Neuronal stem cell (in vitro differentiated cells): ENCODE results near the gene VSTM4.

ENCODE experiments used
- DNase-seq: peaks from one replicate; pipeline ENCODE4 v3.0.0-alpha.2; 2013; ENCODE audit warnings: low spot score
- H2AFZ ChIP-seq: one replicate; pipeline ENCODE4 v1.6.1; 2013; ENCODE audit warnings: mild to moderate bottlenecking, low read length, inconsistent platforms
- H2AK5ac ChIP-seq: 2 replicates; pipeline ENCODE4 v1.6.1; 2013; ENCODE audit warnings: low read depth, mild to moderate bottlenecking, inconsistent platforms, low read length, moderate library complexity, mixed read lengths
- H2BK120ac ChIP-seq: 2 replicates; pipeline ENCODE4 v1.6.1; 2013; ENCODE audit warnings: low read depth, mild to moderate bottlenecking, inconsistent platforms, low read length, moderate library complexity, mixed read lengths
- H2BK12ac ChIP-seq: one replicate; pipeline ENCODE4 v1.6.1; 2013; ENCODE audit warnings: low read length, inconsistent platforms
- H2BK15ac ChIP-seq: 2 replicates; pipeline ENCODE4 v1.6.1; 2013; ENCODE audit warnings: mild to moderate bottlenecking, low read length, inconsistent platforms, mixed read lengths
- H2BK5ac ChIP-seq: one replicate; pipeline ENCODE4 v1.6.1; 2013; ENCODE audit warnings: inconsistent platforms, mild to moderate bottlenecking, low read length, moderate library complexity
- H3K14ac ChIP-seq: one replicate; pipeline ENCODE4 v1.6.1; 2013; ENCODE audit warnings: low read length, inconsistent platforms
- H3K18ac ChIP-seq: 2 replicates; pipeline ENCODE4 v1.6.1; 2013; ENCODE audit warnings: low read length, inconsistent platforms
- H3K23ac ChIP-seq: 2 replicates; pipeline ENCODE4 v1.6.1; 2013; ENCODE audit warnings: low read depth, mild to moderate bottlenecking, mixed read lengths, low read length, inconsistent platforms; ENCODE audit not compliant: poor library complexity
- H3K27ac ChIP-seq: replicated peaks from 3 replicates; pipeline ENCODE4 v1.5.1; 2013; ENCODE audit warnings: low read length, inconsistent platforms
- H3K27me3 ChIP-seq, 3 experiments: 2 replicates each; pipeline ENCODE4 v1.6.1; 2013; ENCODE audit warnings: low read length in 3 of 3, mild to moderate bottlenecking in 2 of 3, inconsistent platforms in 1 of 3, low read depth in 1 of 3, mixed read lengths in 1 of 3, moderate library complexity in 1 of 3; ENCODE audit not compliant: control insufficient read depth in 3 of 3, insufficient read depth in 3 of 3
- H3K36me3 ChIP-seq, 2 donors: replicated peaks in 1 of 2; 2 replicates each; pipeline ENCODE4 v1.6.1; 2013; ENCODE audit warnings: low read length in 2 of 2; ENCODE audit not compliant: control insufficient read depth in 2 of 2, insufficient read depth in 2 of 2
- H3K4ac ChIP-seq: 2 replicates; pipeline ENCODE4 v1.6.1; 2013; ENCODE audit warnings: inconsistent platforms, mild to moderate bottlenecking, low read length, moderate library complexity
- H3K4me1 ChIP-seq, 2 donors: 1 replicate in 1 of 2; 2 replicates in 1 of 2; pipeline ENCODE4 v1.6.1; 2013; ENCODE audit warnings: low read length in 2 of 2, low read depth in 1 of 2; ENCODE audit not compliant: control insufficient read depth in 2 of 2, insufficient read depth in 1 of 2
- H3K4me2 ChIP-seq: one replicate; pipeline ENCODE4 v1.6.1; 2013; ENCODE audit warnings: mild to moderate bottlenecking, low read length, inconsistent platforms; ENCODE audit not compliant: insufficient read depth, poor library complexity, severe bottlenecking
- H3K4me3 ChIP-seq, 2 donors: 2 replicates each; pipeline ENCODE4 v1.5.1; 2013; ENCODE audit warnings: low read length in 2 of 2, mild to moderate bottlenecking in 2 of 2, inconsistent platforms in 1 of 2, moderate library complexity in 1 of 2
- H3K79me1 ChIP-seq: one replicate; pipeline ENCODE4 v1.6.1; 2013; ENCODE audit warnings: low read depth, mild to moderate bottlenecking, inconsistent platforms, low read length, moderate library complexity
- H3K9ac ChIP-seq: one replicate; pipeline ENCODE4 v1.6.1; 2013; ENCODE audit warnings: mild to moderate bottlenecking, low read depth, low read length, inconsistent platforms; ENCODE audit not compliant: poor library complexity
- H3K9me3 ChIP-seq, 2 donors: replicated peaks in 1 of 2; 2 replicates each; pipeline versions ENCODE3 to v1.6.1; 2013; ENCODE audit warnings: low read length in 2 of 2, mild to moderate bottlenecking in 2 of 2, inconsistent platforms in 1 of 2, low read depth in 1 of 2, mixed read lengths in 1 of 2, moderate library complexity in 1 of 2; ENCODE audit not compliant: control insufficient read depth in 2 of 2, insufficient read depth in 1 of 2
- H4K8ac ChIP-seq: one replicate; pipeline ENCODE4 v1.6.1; 2013; ENCODE audit warnings: low read depth, mild to moderate bottlenecking, inconsistent platforms, low read length, moderate library complexity
- H4K91ac ChIP-seq: one replicate; pipeline ENCODE4 v1.6.1; 2013; ENCODE audit warnings: low read length, low read depth, mild to moderate bottlenecking, inconsistent platforms; ENCODE audit not compliant: poor library complexity
- WGBS, 2 donors: extraction: QIAGEN DNeasy Blood & Tissue Kit; methylation state at CpG; one replicate each; pipeline ENCODE4 v1.1.7; 2013; ENCODE audit warnings: missing lambda C conversion rate in 2 of 2, mixed read lengths in 1 of 2; ENCODE audit not compliant: insufficient read length in 2 of 2, insufficient replicate concordance in 1 of 2; ENCODE audit errors: extremely low coverage in 2 of 2; 5-methylcytosine and 5-hydroxymethylcytosine counted together

Gene VSTM4

DNA sequence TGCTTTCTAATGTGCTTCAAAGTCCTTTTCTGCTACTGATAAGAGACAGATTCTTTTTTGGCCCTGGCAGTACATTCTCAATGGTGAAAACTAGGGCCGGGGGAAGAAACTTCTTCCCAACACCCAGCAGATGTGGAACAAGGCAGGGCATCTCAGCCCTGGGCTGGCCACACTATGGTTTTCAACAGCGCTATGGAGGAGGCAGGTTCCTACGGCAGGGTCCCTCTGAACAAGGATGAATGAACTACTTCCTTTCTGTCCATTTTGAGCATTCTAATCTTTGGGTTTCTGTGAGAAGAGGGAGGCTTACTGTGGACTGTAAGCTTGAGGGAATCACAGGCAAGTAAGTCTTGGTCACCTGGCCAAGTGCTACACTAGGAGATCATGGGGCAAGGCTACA, 78.7 kb downstream of the VSTM4 start:
- Histone ChIP-seq H2BK5ac (no peak overlapping the region), H3K4me1 (no peaks in the 10 kb centered on the region), H3K36me3 (no peaks in the 10 kb centered on the region), H3K4ac (no peak overlapping the region), H3K79me1 (no peaks in the 10 kb centered on the region), H2BK120ac (no peak overlapping the region), H2BK15ac (no peak overlapping the region), H4K91ac (no peak overlapping the region), H3K14ac (no peak overlapping the region), H2BK12ac (no peak overlapping the region), H3K9ac (no peak overlapping the region), H3K23ac (no peak overlapping the region), H3K27me3 (no peaks in the 10 kb centered on the region), H3K4me2 (no peak overlapping the region), H2AK5ac (no peak overlapping the region), H2AFZ (no peak overlapping the region), H3K18ac (no peak overlapping the region), H3K9me3 (no peaks in the 10 kb centered on the region), H4K8ac (no peak overlapping the region), H3K4me3 (no peak overlapping the region), H3K27ac (no peak overlapping the region)
- WGBS, 2 donors, result no CpG with 5 or more reads among the region's 3 CpGs
- DNase-seq, result no peak

DNA sequence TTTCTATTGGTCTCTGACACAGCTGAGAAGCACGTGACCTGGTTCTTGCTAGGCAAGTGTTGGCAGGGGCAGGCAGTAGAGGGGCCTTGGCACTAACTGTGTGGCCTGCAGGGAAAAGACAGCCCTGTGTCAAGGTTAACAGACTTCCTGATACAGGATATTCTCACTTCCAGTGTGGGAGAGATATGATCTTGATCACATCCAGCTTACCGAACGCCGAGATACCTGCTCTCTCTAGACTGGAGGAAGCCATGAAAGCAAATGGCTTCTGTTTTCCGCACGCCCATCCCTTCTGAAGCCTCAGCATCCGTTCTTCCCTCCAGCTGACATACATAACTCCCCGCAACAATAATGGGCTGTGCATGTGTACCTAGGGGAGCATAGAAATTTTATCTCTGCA, 79.4 kb downstream of the VSTM4 start:
- Histone ChIP-seq H2BK5ac (no peak overlapping the region), H2AFZ (no peak overlapping the region), H3K14ac (no peak overlapping the region), H4K91ac (no peak overlapping the region), H3K9me3 (no peaks in the 10 kb centered on the region), H3K4me1 (no peaks in the 10 kb centered on the region), H3K4me2 (no peak overlapping the region), H4K8ac (no peak overlapping the region), H3K27me3 (no peaks in the 10 kb centered on the region), H3K18ac (no peak overlapping the region), H3K23ac (no peak overlapping the region), H3K79me1 (no peaks in the 10 kb centered on the region), H2BK12ac (no peak overlapping the region), H3K27ac (no peak overlapping the region), H2BK15ac (no peak overlapping the region), H3K4me3 (no peak overlapping the region), H2AK5ac (no peak overlapping the region), H3K9ac (no peak overlapping the region), H3K36me3 (no peaks in the 10 kb centered on the region), H2BK120ac (no peak overlapping the region), H3K4ac (no peak overlapping the region)
- WGBS, 2 donors, result no CpG with 5 or more reads among the region's 8 CpGs
- DNase-seq, result no peak

DNA sequence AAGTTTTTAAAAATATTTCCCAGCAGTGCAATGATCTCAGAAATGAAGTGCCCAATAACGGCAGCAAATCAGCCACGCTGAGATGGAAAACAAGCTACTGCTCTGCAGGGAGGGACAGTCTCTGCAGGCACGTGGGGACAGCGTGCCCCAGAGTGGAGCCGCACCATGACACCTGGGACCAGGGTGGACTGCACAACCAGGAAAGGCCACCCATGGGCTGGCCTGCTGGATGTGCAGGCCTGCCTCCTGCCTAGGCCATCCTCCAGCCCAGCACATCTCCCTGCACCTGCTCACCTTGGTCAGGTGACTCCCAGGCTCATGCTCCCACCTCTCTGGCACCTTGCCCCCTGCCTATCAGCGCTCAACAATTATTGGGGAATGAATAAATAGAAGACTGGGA, 80.4 kb downstream of the VSTM4 start:
- Histone ChIP-seq H3K27me3 (no peaks in the 10 kb centered on the region), H3K36me3 (no peaks in the 10 kb centered on the region), H2AFZ (no peak overlapping the region), H2BK120ac (no peak overlapping the region), H2BK12ac (no peak overlapping the region), H3K14ac (no peak overlapping the region), H3K4ac (no peak overlapping the region), H3K9ac (no peak overlapping the region), H3K27ac (no peak overlapping the region), H2BK5ac (no peak overlapping the region), H2AK5ac (peak overlapping the region; percentile 77), H3K79me1 (no peaks in the 10 kb centered on the region), H3K18ac (peak overlapping the region; percentile 22), H3K9me3 (no peaks in the 10 kb centered on the region), H4K91ac (no peak overlapping the region), H2BK15ac (no peak overlapping the region), H3K4me2 (no peak overlapping the region), H3K23ac (no peak overlapping the region), H4K8ac (no peak overlapping the region), H3K4me1 (no peaks in the 10 kb centered on the region), H3K4me3 (no peak overlapping the region)
- no peak for DNase-seq
- WGBS, 2 donors, result no CpG with 5 or more reads among the region's 6 CpGs

DNA sequence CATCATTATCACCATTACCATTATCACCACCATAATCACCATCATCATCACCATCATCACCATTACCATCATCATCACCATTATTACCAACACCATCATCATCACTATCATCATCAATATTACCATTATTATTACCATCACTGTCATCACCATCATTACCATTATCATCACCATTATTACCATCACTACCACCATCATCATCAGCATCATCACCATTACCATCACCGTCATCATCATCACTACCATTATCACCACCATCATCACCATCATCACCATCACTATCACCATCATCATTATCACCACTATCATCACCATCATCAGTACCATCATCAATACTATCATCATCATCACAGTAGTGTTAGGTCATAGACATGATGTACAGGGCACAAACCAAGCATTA, 81.4 kb downstream of the VSTM4 start:
- no peaks in the 10 kb centered on the region for H3K36me3 ChIP-seq
- no peak overlapping the region for H2AK5ac ChIP-seq
- H3K4me2 ChIP-seq, result no peak overlapping the region
- H3K23ac ChIP-seq, result no peak overlapping the region
- no peaks in the 10 kb centered on the region for H3K79me1 ChIP-seq
- no CpG with 5 or more reads among the region's 1 CpG for WGBS, 2 donors
- no peak overlapping the region for H3K4ac ChIP-seq
- no peaks in the 10 kb centered on the region for H3K4me1 ChIP-seq
- no peak overlapping the region for H3K18ac ChIP-seq
- no peak overlapping the region for H2BK12ac ChIP-seq
- H2BK120ac ChIP-seq, result no peak overlapping the region
- no peak overlapping the region for H2AFZ ChIP-seq
- no peak overlapping the region for H4K91ac ChIP-seq
- H3K9me3 ChIP-seq, result no peaks in the 10 kb centered on the region
- H4K8ac ChIP-seq, result no peak overlapping the region
- H3K27ac ChIP-seq, result no peak overlapping the region
- no peak overlapping the region for H3K14ac ChIP-seq
- no peak overlapping the region for H2BK5ac ChIP-seq
- H3K4me3 ChIP-seq, result no peak overlapping the region
- H2BK15ac ChIP-seq, result no peak overlapping the region
- H3K27me3 ChIP-seq, result no peaks in the 10 kb centered on the region
- H3K9ac ChIP-seq, result no peak overlapping the region
- DNase-seq, result no peak
